OCI-LY3 (cell line): Measurements from ENCODE around the gene SPATS2.

Experiments
- H2AFZ ChIP-seq: fragments of 200-600, 300-600 bp; shearing (Covaris generic); 2 replicates; pipeline ENCODE4 v1.6.0; 2014; ENCODE audit warnings: antibody characterized with exemption, low read depth, low read length
- H3K27ac ChIP-seq: fragments of 200-600, 300-600 bp; sonication (generic); 2 replicates; pipeline ENCODE4 v1.5.1; 2014; ENCODE audit warnings: mild to moderate bottlenecking, low read length, moderate library complexity, mixed read lengths
- H3K27me3 ChIP-seq: fragments of 200-600, 300-600 bp; sonication (generic); 2 replicates; pipeline ENCODE4 v1.6.1; 2014; ENCODE audit warnings: low read depth, low read length, mixed read lengths
- H3K36me3 ChIP-seq: fragments of 200-600, 300-600 bp; sonication (generic); replicated peaks from 2 replicates; pipeline ENCODE3; 2014; ENCODE audit warnings: low read depth, low read length, mixed read lengths
- H3K4me1 ChIP-seq: fragments of 300-600, 200-600 bp; sonication (generic); 2 replicates; pipeline ENCODE4 v1.6.1; 2014; ENCODE audit warnings: low read length, mixed read lengths
- H3K4me2 ChIP-seq: fragments of 200-600, 300-600 bp; sonication (generic); 2 replicates; pipeline ENCODE4 v1.6.1; 2014; ENCODE audit warnings: low read length, mixed read lengths
- H3K4me3 ChIP-seq: fragments of 300-600, 200-600 bp; sonication (generic); 2 replicates; pipeline ENCODE4 v1.5.1; 2014; ENCODE audit warnings: antibody characterized with exemption, mild to moderate bottlenecking, low read length, moderate library complexity
- H3K79me2 ChIP-seq: fragments of 300-600, 200-600 bp; shearing (Covaris generic); 2 replicates; pipeline ENCODE4 v1.6.1; 2014; ENCODE audit warnings: mild to moderate bottlenecking, low read length, mixed read lengths
- H3K9ac ChIP-seq: fragments of 300-600, 200-600 bp; shearing (Covaris generic); 2 replicates; pipeline ENCODE4 v1.6.0; 2014; ENCODE audit warnings: mild to moderate bottlenecking, low read length, moderate library complexity
- H3K9me3 ChIP-seq: fragments of 200-600, 300-600 bp; shearing (Covaris generic); 2 replicates; pipeline ENCODE4 v1.6.1; 2014; ENCODE audit warnings: low read length, mixed read lengths; ENCODE audit not compliant: insufficient read depth
- H4K20me1 ChIP-seq: fragments of 200-600, 300-600 bp; sonication (generic); 2 replicates; pipeline ENCODE4 v1.6.1; 2016; ENCODE audit warnings: low read length, mixed read lengths; ENCODE audit not compliant: insufficient read depth
- CTCF ChIP-seq: fragments of 200-600, 300-600 bp; sonication (generic); IDR thresholded peaks from 2 replicates; pipeline ENCODE4 v1.5.1; 2014; ENCODE audit warnings: antibody characterized with exemption, low read length, low read depth
- EZH2phosphoT487 ChIP-seq: fragments of 200-600 bp; shearing (Covaris generic); IDR thresholded peaks from 2 replicates; pipeline ENCODE4 v1.6.1; 2018; ENCODE audit warnings: antibody characterized with exemption, mixed run types, low read depth

Gene SPATS2

GRCh38 chr12:49410818-49411217 lies 43.6 kb downstream of the SPATS2 start:
- Histone ChIP-seq H3K4me1 (peaks cover 5% of the 10 kb centered on the region), H3K9ac (no peak overlapping the region), H3K27me3 (no peaks in the 10 kb centered on the region), H3K79me2 (no peaks in the 10 kb centered on the region), H3K9me3 (no peaks in the 10 kb centered on the region), H2AFZ (no peak overlapping the region), H3K4me2 (no peak overlapping the region), H3K27ac (no peak overlapping the region), H4K20me1 (no peaks in the 10 kb centered on the region), H3K4me3 (no peak overlapping the region), H3K36me3 (no peaks in the 10 kb centered on the region)
- no peak for TF ChIP-seq CTCF
- TF ChIP-seq EZH2phosphoT487 = no peak

- H3K27ac ChIP-seq = no peak overlapping the region
- H3K4me1 ChIP-seq = peaks cover 10% of the 10 kb centered on the region
- H3K9ac ChIP-seq = no peak overlapping the region
- no peak overlapping the region for H3K4me2 ChIP-seq
- no peaks in the 10 kb centered on the region for H3K27me3 ChIP-seq
- no peak for TF ChIP-seq EZH2phosphoT487
- no peaks in the 10 kb centered on the region for H3K36me3 ChIP-seq
- no peak overlapping the region for H3K4me3 ChIP-seq
- H2AFZ ChIP-seq = no peak overlapping the region
- peaks cover 3% of the 10 kb centered on the region; the same call in 1 of the 2 replicates for H4K20me1 ChIP-seq
- H3K79me2 ChIP-seq = no peaks in the 10 kb centered on the region
- H3K9me3 ChIP-seq = no peaks in the 10 kb centered on the region
These were observed 45.7 kb downstream of the SPATS2 start for GRCh38 chr12:49413010-49413409.

DNA sequence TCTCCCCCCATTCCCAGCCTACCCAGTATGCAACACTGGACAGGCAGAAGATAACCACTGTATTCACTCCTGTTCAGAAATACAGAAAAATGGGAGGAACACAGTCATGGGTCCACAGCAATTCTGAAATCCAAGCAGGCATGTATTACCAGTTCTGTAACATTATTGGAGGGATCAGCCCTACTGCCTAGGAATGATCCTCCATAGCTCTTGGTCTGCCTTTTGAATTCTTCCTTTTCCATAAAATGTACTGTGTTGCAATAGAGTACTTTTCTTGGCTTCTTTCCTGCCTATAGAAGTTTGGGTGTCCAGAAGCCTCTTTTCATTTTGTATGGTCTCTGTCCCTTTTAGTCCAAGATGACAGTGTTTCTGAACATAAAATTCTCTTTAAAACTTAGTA lies 46.5 kb downstream of the SPATS2 start:
- peaks cover 10% of the 10 kb centered on the region for H3K4me1 ChIP-seq

GRCh38 chr12:49414364-49414763 lies 47.1 kb downstream of the SPATS2 start:
- H4K20me1 ChIP-seq = peaks cover 3% of the 10 kb centered on the region; the same call in 1 of the 2 replicates
- H3K4me2 ChIP-seq = no peak overlapping the region
- no peaks in the 10 kb centered on the region for H3K79me2 ChIP-seq
- no peaks in the 10 kb centered on the region for H3K36me3 ChIP-seq
- no peaks in the 10 kb centered on the region for H3K9me3 ChIP-seq
- H3K27ac ChIP-seq = no peak overlapping the region
- peaks cover 10% of the 10 kb centered on the region for H3K4me1 ChIP-seq
- no peak overlapping the region for H3K4me3 ChIP-seq
- H3K27me3 ChIP-seq = no peaks in the 10 kb centered on the region
- H2AFZ ChIP-seq = no peak overlapping the region
- TF ChIP-seq EZH2phosphoT487 (no peak), CTCF (no peak)
- no peak overlapping the region for H3K9ac ChIP-seq

More for the DNA sequence above, 46.5 kb downstream of the SPATS2 start:
- Histone ChIP-seq H4K20me1 (peaks cover 3% of the 10 kb centered on the region; the same call in 1 of the 2 replicates), H3K36me3 (no peaks in the 10 kb centered on the region), H3K27me3 (no peaks in the 10 kb centered on the region), H2AFZ (no peak overlapping the region), H3K4me3 (no peak overlapping the region), H3K79me2 (no peaks in the 10 kb centered on the region), H3K27ac (no peak overlapping the region), H3K9me3 (no peaks in the 10 kb centered on the region), H3K9ac (no peak overlapping the region), H3K4me2 (no peak overlapping the region)
- TF ChIP-seq EZH2phosphoT487 = no peak
- TF ChIP-seq CTCF = no peak
